Ovary (tissue), 9 donors: ENCODE measurements around the gene SYT9. TPM values are rescaled to one million over a fixed set of nuclear protein-coding genes. Genes with fewer than 3 reads are reported as not detected.

ENCODE experiments used
- DNase-seq, 5 donors: peaks; one replicate each; pipeline ENCODE4 v3.0.0-alpha.2; 2019 to 2020
- H3K27ac ChIP-seq, 2 donors: fragments of 200-600 bp; one replicate each; pipeline versions ENCODE4 v1.5.1 to v1.8.0; 2019 to 2022
- H3K27me3 ChIP-seq: fragments of 200-600 bp; one replicate; pipeline ENCODE4 v1.8.0; 2022
- H3K36me3 ChIP-seq: fragments of 200-600 bp; sonication (generic); one replicate; pipeline ENCODE4 v1.5.1; 2019
- H3K4me1 ChIP-seq: one replicate; pipeline ENCODE4 v1.8.1; 2013; ENCODE audit warnings: mild to moderate bottlenecking, moderate library complexity; ENCODE audit not compliant: insufficient read depth
- H3K4me3 ChIP-seq: fragments of 200-600 bp; sonication (generic); one replicate; pipeline ENCODE4 v1.5.1; 2017
- H3K9me3 ChIP-seq, 2 donors: fragments of 200-600 bp in 1 of 2; sonication (generic) in 1 of 2; one replicate each; pipeline versions ENCODE4 v1.5.1 to v1.8.1; 2013 to 2019; ENCODE audit warnings: mild to moderate bottlenecking in 1 of 2, moderate library complexity in 1 of 2
- EP300 ChIP-seq: sonication (generic); formaldehyde crosslinking; IDR thresholded peaks from one replicate; pipeline ENCODE4 v1.6.1; 2017; ENCODE audit warnings: antibody characterized with exemption
- POLR2A ChIP-seq: fragments of 450-650 bp; IDR thresholded peaks from one replicate; pipeline ENCODE4 v1.6.1; 2017; ENCODE audit warnings: antibody characterized with exemption, mild to moderate bottlenecking, moderate library complexity
- WGBS, 3 donors: extraction: QIAGEN DNeasy Blood & Tissue Kit in 1 of 3; methylation state at CpG; one replicate each; pipeline versions ENCODE4 v1.1.5 to v1.1.7; 2013 to 2017; 5-methylcytosine and 5-hydroxymethylcytosine counted together
- intact Hi-C, 4 donors: fragments of 100-400 bp; cut with DNase I; formaldehyde crosslinking; loops; one replicate each; pipeline versions ENCODE4 v1.11.0 to v1.15.1; 2022 to 2023
- polyA plus RNA-seq, 2 donors: library from polyadenylated mRNA; stranded (reverse); fragments of 200-250 nt in 1 of 2; fragments of 350-450 nt in 1 of 2; fragmentation: Illumina TruSeq in 1 of 2; extraction: RNeasy Lipid Tissue Mini Kit (QIAGEN cat#74804) in 1 of 2; gene quantifications; one replicate each; pipeline ENCODE4 v1.2.3, GENCODE V29; 2013 to 2014
- total RNA-seq, 7 donors: library from RNA; depleted of rRNA in 2 of 7; stranded (reverse); fragments of >200 nt in 2 of 7; fragmentation: NEBNext Ultra II Directional in 3 of 7; extraction: Animal tissue kit (Norgen Biotek cat#: 25700) in 3 of 7; gene quantifications; one replicate each; pipeline versions ENCODE4 v1.1.0 to v1.2.4, GENCODE V29; 2016 to 2023
- TF ChIP-seq, protein P1 (sequence below), 3 donors: fragments of 450-650 bp in 2 of 3; fragments of 200-600 bp in 1 of 3; IDR thresholded peaks; one replicate each; pipeline versions ENCODE4 v1.5.1 to v1.8.0; 2016 to 2022; ENCODE audit warnings: antibody characterized with exemption in 3 of 3, mild to moderate bottlenecking in 1 of 3
- donor health status: DM: no; HTN: no; CAD: no; lungs with moderate emphysema.
- donor health status: DM: no; HTN: no; CAD: no.
- donor health status: Bipolar disorder and iron deficiency.
- donor health status: DM: yes; HTN: yes; CAD: no.
- donor health status: DM: no; HTN: no; CAD: no.
- donor health status: DM: yes; HTN: yes; CAD: no.

Gene SYT9
- total and polyA plus RNA-seq, 9 donors: 0.05 to 0.48 (median 0.13) TPM; not detected in 3

DNA sequence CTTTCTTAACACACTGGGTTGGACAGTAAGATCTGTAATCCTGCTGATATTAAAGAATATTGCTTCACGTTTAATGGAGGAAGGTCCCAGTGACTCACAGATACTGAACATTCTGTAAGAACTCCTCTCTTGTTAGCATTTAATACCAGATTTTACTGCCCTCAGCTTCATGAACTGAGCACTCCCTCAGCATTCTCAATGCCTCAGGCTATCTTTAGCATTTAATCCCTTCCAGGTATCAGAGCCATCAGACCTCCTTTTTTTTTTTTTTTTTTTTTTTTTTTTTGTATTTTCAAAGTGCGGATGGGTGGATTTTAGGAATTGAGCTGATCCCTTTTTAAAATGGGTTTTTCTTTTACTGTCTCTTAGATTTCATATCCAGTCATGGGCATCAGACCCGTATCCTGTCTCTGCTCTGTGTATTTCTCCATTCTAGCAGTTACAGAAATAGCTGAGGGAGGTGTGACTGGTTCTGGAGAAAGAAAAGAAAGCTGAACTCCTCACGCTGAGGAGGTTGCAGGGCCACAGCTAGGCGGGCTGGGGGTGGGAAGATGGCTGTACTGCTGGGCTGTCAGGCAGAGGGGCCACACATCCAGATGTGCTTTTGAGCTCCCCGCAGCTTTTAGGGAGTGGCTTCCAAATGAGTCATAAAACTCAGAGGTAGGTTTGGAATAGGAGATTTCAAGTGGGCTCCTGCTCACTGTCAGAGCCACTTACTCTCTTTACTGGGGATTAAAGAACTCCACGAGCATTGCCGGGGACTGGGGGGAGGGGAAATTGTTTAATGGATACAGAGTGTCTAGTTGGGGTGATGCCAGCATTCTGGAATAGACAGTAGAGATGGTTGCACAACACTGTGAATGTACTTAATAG, 97.0 kb downstream of the SYT9 start:
- 17 to 29% (median 26%) methylated on average over 8 of the region's 8 CpGs for WGBS, 3 donors
- intact Hi-C loops: no loop called here
- no peak for TF ChIP-seq EP300
- no peak for TF ChIP-seq POLR2A
- TF ChIP-seq, protein P1, sequence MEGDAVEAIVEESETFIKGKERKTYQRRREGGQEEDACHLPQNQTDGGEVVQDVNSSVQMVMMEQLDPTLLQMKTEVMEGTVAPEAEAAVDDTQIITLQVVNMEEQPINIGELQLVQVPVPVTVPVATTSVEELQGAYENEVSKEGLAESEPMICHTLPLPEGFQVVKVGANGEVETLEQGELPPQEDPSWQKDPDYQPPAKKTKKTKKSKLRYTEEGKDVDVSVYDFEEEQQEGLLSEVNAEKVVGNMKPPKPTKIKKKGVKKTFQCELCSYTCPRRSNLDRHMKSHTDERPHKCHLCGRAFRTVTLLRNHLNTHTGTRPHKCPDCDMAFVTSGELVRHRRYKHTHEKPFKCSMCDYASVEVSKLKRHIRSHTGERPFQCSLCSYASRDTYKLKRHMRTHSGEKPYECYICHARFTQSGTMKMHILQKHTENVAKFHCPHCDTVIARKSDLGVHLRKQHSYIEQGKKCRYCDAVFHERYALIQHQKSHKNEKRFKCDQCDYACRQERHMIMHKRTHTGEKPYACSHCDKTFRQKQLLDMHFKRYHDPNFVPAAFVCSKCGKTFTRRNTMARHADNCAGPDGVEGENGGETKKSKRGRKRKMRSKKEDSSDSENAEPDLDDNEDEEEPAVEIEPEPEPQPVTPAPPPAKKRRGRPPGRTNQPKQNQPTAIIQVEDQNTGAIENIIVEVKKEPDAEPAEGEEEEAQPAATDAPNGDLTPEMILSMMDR (IDR thresholded peaks at IDR 0.05): no peak
- DNase-seq: no peak
- H3K4me1 ChIP-seq: no peaks in the 10 kb centered on the region
- H3K9me3 ChIP-seq: no peaks in the 10 kb centered on the region
- H3K4me3 ChIP-seq: no peak overlapping the region
- H3K36me3 ChIP-seq: no peaks in the 10 kb centered on the region
- H3K27me3 ChIP-seq: no peaks in the 10 kb centered on the region
- no peak overlapping the region for H3K27ac ChIP-seq

DNA sequence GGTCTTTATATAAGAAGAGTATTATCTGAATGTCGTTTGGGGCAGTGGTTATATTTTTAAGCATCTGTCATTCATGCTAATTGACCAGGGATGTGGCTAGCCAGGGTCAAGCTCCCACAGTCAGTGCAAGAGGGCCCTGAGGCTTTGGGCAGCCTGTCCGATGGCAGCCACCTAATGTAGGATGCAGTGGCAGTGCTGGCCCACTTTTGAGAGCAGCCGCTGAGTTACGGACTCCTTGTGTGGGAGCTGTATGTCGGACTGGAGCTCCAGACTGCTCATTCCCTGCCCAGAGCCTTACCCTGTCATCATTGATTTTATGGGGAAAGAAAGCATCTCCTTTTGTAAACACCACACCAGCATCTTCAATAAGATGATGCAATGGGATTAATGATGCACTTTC, 99.5 kb downstream of the SYT9 start:
- intact Hi-C loops: no loop called here
- WGBS, 3 donors: 33 to 58% (median 50%) methylated on average over 5 of the region's 5 CpGs
- Histone ChIP-seq H3K4me3 (no peak overlapping the region), H3K27ac (no peak overlapping the region), H3K4me1 (no peaks in the 10 kb centered on the region), H3K27me3 (no peaks in the 10 kb centered on the region), H3K36me3 (no peaks in the 10 kb centered on the region), H3K9me3 (no peaks in the 10 kb centered on the region)
- DNase-seq: no peak
- TF ChIP-seq POLR2A: no peak
- TF ChIP-seq EP300: no peak
- TF ChIP-seq, protein P1 (IDR thresholded peaks at IDR 0.05): no peak

DNA sequence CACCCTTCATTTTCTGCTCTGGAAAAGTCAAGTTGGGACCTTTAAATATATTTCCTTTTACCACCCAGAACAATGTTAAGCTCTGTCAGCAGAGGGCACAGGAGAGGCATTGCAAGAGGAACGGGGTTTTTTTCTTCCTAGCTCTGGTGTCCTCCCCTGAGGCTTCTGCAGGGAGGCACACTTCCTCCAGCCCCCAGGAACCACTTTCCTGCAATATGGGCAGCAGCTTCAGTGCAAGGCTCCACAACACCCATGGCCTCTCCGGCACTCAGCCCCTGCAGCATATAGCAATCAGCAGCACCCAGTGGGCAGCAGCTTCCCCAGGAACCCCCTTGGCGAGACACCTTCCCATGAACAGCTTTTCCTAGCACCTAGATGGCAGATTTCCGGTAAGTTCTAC, 101.4 kb downstream of the SYT9 start:
- intact Hi-C loops: no loop called here
- H3K36me3 ChIP-seq: no peaks in the 10 kb centered on the region
- no peaks in the 10 kb centered on the region for H3K4me1 ChIP-seq
- no peak overlapping the region for H3K4me3 ChIP-seq
- no peaks in the 10 kb centered on the region for H3K9me3 ChIP-seq
- H3K27ac ChIP-seq: no peak overlapping the region
- TF ChIP-seq POLR2A (no peak), EP300 (no peak)
- TF ChIP-seq, protein P1 (IDR thresholded peaks at IDR 0.05): no peak
- DNase-seq: no peak
- WGBS, 3 donors: 45 to 72% (median 66%) methylated on average over 4 of the region's 4 CpGs
- no peaks in the 10 kb centered on the region for H3K27me3 ChIP-seq

DNA sequence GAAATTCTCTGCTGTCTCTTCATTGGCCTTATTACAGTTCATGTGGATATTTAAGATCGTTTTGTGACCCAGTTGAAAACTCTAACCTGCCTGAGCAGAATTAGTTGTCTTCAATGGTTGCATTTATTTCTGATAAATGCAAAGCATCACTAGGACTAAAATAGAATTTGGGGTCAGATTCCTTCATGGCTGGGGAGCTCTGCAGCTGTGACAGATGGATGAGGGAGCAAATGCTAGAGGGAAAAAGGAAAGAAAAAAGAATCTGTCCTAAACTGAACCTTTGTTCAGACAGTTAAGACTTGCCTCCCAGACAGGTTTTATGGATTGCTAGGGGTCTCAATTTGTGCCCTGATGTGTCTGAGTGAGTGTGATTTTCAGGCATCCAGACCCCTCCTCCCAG, 113.0 kb downstream of the SYT9 start:
- WGBS, 3 donors: 61 to 68% (median 67%) methylated on average over 1 of the region's 1 CpG
- Histone ChIP-seq H3K4me1 (no peaks in the 10 kb centered on the region), H3K36me3 (no peaks in the 10 kb centered on the region), H3K27me3 (no peaks in the 10 kb centered on the region), H3K27ac (no peak overlapping the region), H3K4me3 (no peak overlapping the region), H3K9me3 (no peaks in the 10 kb centered on the region)
- DNase-seq: no peak
- TF ChIP-seq, protein P1 (IDR thresholded peaks at IDR 0.05): no peak
- no peak for TF ChIP-seq POLR2A
- TF ChIP-seq EP300: no peak
- intact Hi-C loops: loop anchor here in 1 of 4 donors (1.0 kb wide), 1 partner anchor 46 kb away; no protein-coding TSS in a partner anchor
